Ovary (tissue), 9 donors: Measurements from ENCODE around the gene MAP3K21. TPM values are rescaled to one million over a fixed set of nuclear protein-coding genes. Genes with fewer than 3 reads are reported as not detected.

Source experiments
- DNase-seq, 5 donors: peaks; one replicate each; pipeline ENCODE4 v3.0.0-alpha.2; 2019 to 2020
- H3K27ac ChIP-seq, 2 donors: fragments of 200-600 bp; one replicate each; pipeline versions ENCODE4 v1.5.1 to v1.8.0; 2019 to 2022
- H3K27me3 ChIP-seq: fragments of 200-600 bp; one replicate; pipeline ENCODE4 v1.8.0; 2022
- H3K36me3 ChIP-seq: fragments of 200-600 bp; sonication (generic); one replicate; pipeline ENCODE4 v1.5.1; 2019
- H3K4me1 ChIP-seq: one replicate; pipeline ENCODE4 v1.8.1; 2013; ENCODE audit warnings: mild to moderate bottlenecking, moderate library complexity; ENCODE audit not compliant: insufficient read depth
- H3K4me3 ChIP-seq: fragments of 200-600 bp; sonication (generic); one replicate; pipeline ENCODE4 v1.5.1; 2017
- H3K9me3 ChIP-seq, 2 donors: fragments of 200-600 bp in 1 of 2; sonication (generic) in 1 of 2; one replicate each; pipeline versions ENCODE4 v1.5.1 to v1.8.1; 2013 to 2019; ENCODE audit warnings: mild to moderate bottlenecking in 1 of 2, moderate library complexity in 1 of 2
- CTCF ChIP-seq, 3 donors: fragments of 450-650 bp in 2 of 3; fragments of 200-600 bp in 1 of 3; IDR thresholded peaks; one replicate each; pipeline versions ENCODE4 v1.5.1 to v1.8.0; 2016 to 2022; ENCODE audit warnings: antibody characterized with exemption in 3 of 3, mild to moderate bottlenecking in 1 of 3
- EP300 ChIP-seq: sonication (generic); formaldehyde crosslinking; IDR thresholded peaks from one replicate; pipeline ENCODE4 v1.6.1; 2017; ENCODE audit warnings: antibody characterized with exemption
- POLR2A ChIP-seq: fragments of 450-650 bp; IDR thresholded peaks from one replicate; pipeline ENCODE4 v1.6.1; 2017; ENCODE audit warnings: antibody characterized with exemption, mild to moderate bottlenecking, moderate library complexity
- WGBS, 3 donors: extraction: QIAGEN DNeasy Blood & Tissue Kit in 1 of 3; methylation state at CpG; one replicate each; pipeline versions ENCODE4 v1.1.5 to v1.1.7; 2013 to 2017; 5-methylcytosine and 5-hydroxymethylcytosine counted together
- intact Hi-C, 4 donors: fragments of 100-400 bp; cut with DNase I; formaldehyde crosslinking; loops; one replicate each; pipeline versions ENCODE4 v1.11.0 to v1.15.1; 2022 to 2023
- polyA plus RNA-seq, 2 donors: library from polyadenylated mRNA; stranded (reverse); fragments of 200-250 nt in 1 of 2; fragments of 350-450 nt in 1 of 2; fragmentation: Illumina TruSeq in 1 of 2; extraction: RNeasy Lipid Tissue Mini Kit (QIAGEN cat#74804) in 1 of 2; gene quantifications; one replicate each; pipeline ENCODE4 v1.2.3, GENCODE V29; 2013 to 2014
- total RNA-seq, 7 donors: library from RNA; depleted of rRNA in 2 of 7; stranded (reverse); fragments of >200 nt in 2 of 7; fragmentation: NEBNext Ultra II Directional in 3 of 7; extraction: Animal tissue kit (Norgen Biotek cat#: 25700) in 3 of 7; gene quantifications; one replicate each; pipeline versions ENCODE4 v1.1.0 to v1.2.4, GENCODE V29; 2016 to 2023
- donor health status: DM: no; HTN: no; CAD: no; lungs with moderate emphysema.
- donor health status: DM: no; HTN: no; CAD: no.
- donor health status: Bipolar disorder and iron deficiency.
- donor health status: DM: yes; HTN: yes; CAD: no.
- donor health status: DM: no; HTN: no; CAD: no.
- donor health status: DM: yes; HTN: yes; CAD: no.

Gene MAP3K21
- total and polyA plus RNA-seq, 9 donors, result 0.52 to 21.0 (median 1.7) TPM

DNA sequence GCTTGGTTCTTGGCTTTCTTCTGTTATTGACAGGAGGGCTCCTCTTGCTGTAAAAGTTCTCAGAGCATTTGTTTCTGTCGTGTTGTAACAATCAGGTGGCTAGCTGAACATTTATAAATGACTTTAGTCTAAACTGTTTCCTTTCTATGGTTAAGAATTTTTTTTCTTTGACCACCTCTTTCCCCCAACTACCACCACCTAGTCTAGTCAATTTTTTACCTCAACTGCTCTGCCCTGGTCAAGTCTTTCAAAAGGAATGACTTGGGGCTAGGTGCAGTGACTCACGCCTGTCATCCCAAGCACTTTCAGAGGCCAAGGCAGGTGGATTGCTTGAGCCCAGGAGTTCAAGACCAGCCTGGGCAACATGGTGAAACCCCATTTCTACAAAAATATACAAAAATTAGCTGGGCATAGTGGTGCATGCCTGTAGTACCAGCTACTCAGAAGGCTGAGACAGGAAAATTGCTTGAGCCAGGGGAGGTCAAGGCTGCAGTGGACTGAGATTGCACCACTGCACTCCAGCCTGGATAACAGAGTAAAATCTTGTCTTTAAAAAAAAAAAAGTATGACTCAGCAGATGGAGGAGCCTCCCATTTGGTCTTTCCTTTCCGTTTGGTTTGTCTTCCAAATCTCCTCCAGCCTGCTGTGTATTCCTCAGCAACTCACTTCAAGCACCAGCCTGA lies 40.7 kb downstream of the MAP3K21 start:
- H3K4me3 ChIP-seq, result no peak overlapping the region
- intact Hi-C loops, result no loop called here
- no peaks in the 10 kb centered on the region for H3K9me3 ChIP-seq
- DNase-seq, result peak in 1 of 5 donors; percentile 25
- no peaks in the 10 kb centered on the region for H3K36me3 ChIP-seq
- TF ChIP-seq POLR2A, result no peak
- TF ChIP-seq EP300, result no peak
- no peak for TF ChIP-seq CTCF (IDR thresholded peaks at IDR 0.05)
- 60 to 64% (median 63%) methylated on average over 3 of the region's 3 CpGs for WGBS, 3 donors
- H3K4me1 ChIP-seq, result no peaks in the 10 kb centered on the region
- no peaks in the 10 kb centered on the region for H3K27me3 ChIP-seq
- H3K27ac ChIP-seq, result no peak overlapping the region

- DNase-seq, result no peak
- H3K36me3 ChIP-seq, result no peaks in the 10 kb centered on the region
- no peak for TF ChIP-seq EP300
- TF ChIP-seq POLR2A, result no peak
- TF ChIP-seq CTCF (IDR thresholded peaks at IDR 0.05), result no peak
- intact Hi-C loops, result no loop called here
- H3K4me1 ChIP-seq, result no peaks in the 10 kb centered on the region
- 85 to 97% (median 89%) methylated on average over 1 of the region's 1 CpG for WGBS, 3 donors
- H3K9me3 ChIP-seq, result no peaks in the 10 kb centered on the region
- H3K27me3 ChIP-seq, result no peaks in the 10 kb centered on the region
- H3K27ac ChIP-seq, result no peak overlapping the region
- H3K4me3 ChIP-seq, result no peak overlapping the region
Observed at GRCh38 chr1:233368789-233369130, 41.2 kb downstream of the MAP3K21 start.

- Histone ChIP-seq H3K4me3 (no peak overlapping the region), H3K27ac (no peak overlapping the region), H3K36me3 (no peaks in the 10 kb centered on the region), H3K4me1 (no peaks in the 10 kb centered on the region), H3K27me3 (no peaks in the 10 kb centered on the region), H3K9me3 (no peaks in the 10 kb centered on the region)
- TF ChIP-seq CTCF (IDR thresholded peaks at IDR 0.05) (no peak), EP300 (no peak), POLR2A (no peak)
- 71 to 84% (median 82%) methylated on average over 12 of the region's 12 CpGs for WGBS, 3 donors
- intact Hi-C loops, result no loop called here
- DNase-seq, result no peak
Observed at GRCh38 chr1:233372218-233373120, 44.9 kb downstream of the MAP3K21 start.

DNA sequence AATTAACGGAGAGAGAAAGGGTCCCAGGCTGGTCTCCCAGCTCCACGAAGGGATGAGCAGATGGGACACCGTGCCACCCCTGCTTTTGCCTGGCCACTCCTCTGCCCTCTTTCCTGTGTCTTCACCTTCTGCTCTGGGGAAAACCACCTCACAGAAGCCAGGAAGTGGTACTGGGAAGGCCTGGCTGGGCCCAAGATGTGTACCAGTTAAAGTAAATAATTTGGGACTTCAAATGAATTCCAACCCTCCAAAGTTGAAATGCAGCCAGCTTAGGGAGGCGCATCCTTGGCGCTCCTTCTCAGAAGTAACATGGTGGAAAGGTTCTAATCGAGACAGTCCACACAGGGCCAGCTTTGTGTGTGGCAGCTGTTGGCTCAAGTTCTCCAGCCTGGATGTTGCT lies 45.7 kb downstream of the MAP3K21 start:
- intact Hi-C loops, result no loop called here
- Histone ChIP-seq H3K9me3 (no peaks in the 10 kb centered on the region), H3K27ac (no peak overlapping the region), H3K36me3 (no peaks in the 10 kb centered on the region), H3K27me3 (no peaks in the 10 kb centered on the region), H3K4me3 (no peak overlapping the region), H3K4me1 (no peaks in the 10 kb centered on the region)
- 87 to 93% (median 89%) methylated on average over 6 of the region's 6 CpGs for WGBS, 3 donors
- TF ChIP-seq POLR2A (no peak), EP300 (no peak), CTCF (IDR thresholded peaks at IDR 0.05) (no peak)
- no peak for DNase-seq
